Right forelimb (tissue), 1 donor: ENCODE measurements around the gene SUMF2.
"Not testable (repeated sequence)": the region's sequence is repeated elsewhere in the genome, so short reads cannot be mapped to it uniquely, and the experiment has no call there.

ENCODE experiments used
- DNase-seq: peaks from one replicate; pipeline ENCODE4 v3.0.0-alpha.2; 2018

Gene SUMF2

GRCh38 chr7:56110611-56111010 is 46.5 kb downstream of the SUMF2 start:
- DNase-seq: no peak

DNA sequence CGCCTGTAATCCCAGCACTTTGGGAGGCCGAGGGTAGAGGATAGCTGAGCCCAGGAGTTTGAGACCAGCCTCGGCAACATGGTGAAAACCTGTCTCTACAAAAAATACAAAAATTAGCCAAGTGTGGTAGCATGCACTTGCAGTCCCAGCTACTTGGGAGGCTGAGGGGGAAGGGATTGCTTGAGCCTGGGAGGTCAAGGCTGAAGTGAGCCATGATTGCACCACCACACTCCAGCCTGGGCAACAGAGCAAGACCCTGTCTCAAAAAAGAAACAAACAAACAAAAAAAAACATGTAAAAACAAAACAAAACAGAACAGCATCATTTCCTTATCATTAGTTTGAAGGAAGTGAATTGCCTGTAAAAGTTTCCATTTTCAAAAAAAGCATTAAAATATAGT is 48.2 kb downstream of the SUMF2 start:
- DNase-seq: not testable (repeated sequence)

GRCh38 chr7:56115852-56116538 is 51.9 kb downstream of the SUMF2 start, which contains the start of gene NUPR2:
NUPR2 (minus strand) TSS chr7:56116417; CDS start chr7:56116314, 103 bp downstream.
- no peak for DNase-seq

DNA sequence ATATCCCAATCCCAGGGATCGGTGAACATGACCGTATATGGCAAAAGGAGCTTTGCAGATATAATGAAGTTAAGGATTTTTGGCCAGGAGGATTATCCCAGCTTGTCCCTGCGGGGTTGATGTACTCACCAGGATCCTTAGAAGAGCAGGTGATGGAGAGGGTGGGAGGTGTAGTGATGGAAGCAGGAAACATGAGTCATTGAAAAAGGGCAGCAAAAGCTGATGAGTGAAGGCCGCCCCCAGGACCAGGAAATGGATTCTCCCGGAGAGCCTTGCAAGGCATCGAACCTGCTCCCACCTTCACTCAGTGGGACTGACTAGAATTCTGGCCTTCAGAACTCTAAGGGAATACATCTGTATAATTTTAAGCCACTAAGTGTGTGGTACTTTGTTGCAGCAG is 57.4 kb downstream of the SUMF2 start:
- no peak for DNase-seq

- DNase-seq: no peak
Measured at GRCh38 chr7:56124981-56125380, 60.9 kb downstream of the SUMF2 start.

DNA sequence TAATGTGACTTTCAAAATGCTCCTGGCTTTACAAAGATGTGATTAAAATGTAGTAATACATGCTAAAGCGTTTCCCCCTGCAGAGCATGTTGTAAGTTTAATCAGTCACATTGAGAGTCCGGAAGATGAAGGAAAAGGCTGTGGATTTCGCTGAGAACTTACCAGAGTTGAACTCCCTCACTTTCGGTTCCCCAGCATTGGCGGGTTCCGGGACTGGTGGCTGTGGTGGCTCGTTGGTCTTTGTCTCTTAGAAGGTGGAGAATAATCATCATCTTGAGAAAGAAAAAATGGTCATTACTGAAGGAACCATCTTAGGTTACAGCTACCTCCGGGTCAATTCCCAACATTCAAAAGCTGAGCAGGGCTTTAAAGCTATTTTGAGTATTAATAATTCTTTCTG is 61.7 kb downstream of the SUMF2 start:
- DNase-seq: no peak

- DNase-seq: no peak
Measured at GRCh38 chr7:56127241-56127975, 63.3 kb downstream of the SUMF2 start.
